Aorta (tissue), 5 donors: ENCODE results near the gene ZNF431. TPM values are rescaled to one million over a fixed set of nuclear protein-coding genes. Genes with fewer than 3 reads are reported as not detected.
"Not testable (repeated sequence)": the region's sequence is repeated elsewhere in the genome, so short reads cannot be mapped to it uniquely, and the experiment has no call there.

Experiments used
- ATAC-seq: fragments of 200-7000 bp; cut with Tn5 transposase; one replicate; pipeline ENCODE4 v1.9.1; 2022; ENCODE audit warnings: moderate library complexity; ENCODE audit not compliant: low FRiP score
- DNase-seq, 2 donors: peaks; one replicate each; pipeline ENCODE4 v3.0.0-alpha.2; 2020
- H3K27ac ChIP-seq, 2 donors: one replicate each; pipeline ENCODE4 v1.5.1; 2013; ENCODE audit warnings: low read length in 2 of 2, mild to moderate bottlenecking in 2 of 2, moderate library complexity in 2 of 2, control low read depth in 1 of 2, inconsistent platforms in 1 of 2, low read depth in 1 of 2
- H3K27me3 ChIP-seq, 2 donors: one replicate each; pipeline ENCODE4 v1.6.1; 2013; ENCODE audit warnings: control low read depth in 1 of 2, low read length in 1 of 2, mild to moderate bottlenecking in 1 of 2, moderate library complexity in 1 of 2; ENCODE audit not compliant: insufficient read depth in 2 of 2, control insufficient read depth in 1 of 2
- H3K36me3 ChIP-seq, 2 donors: one replicate each; pipeline ENCODE4 v1.6.1; 2013; ENCODE audit warnings: control low read depth in 1 of 2, low read length in 1 of 2, mild to moderate bottlenecking in 1 of 2; ENCODE audit not compliant: insufficient read depth in 2 of 2, control insufficient read depth in 1 of 2
- H3K4me1 ChIP-seq, 2 donors: one replicate each; pipeline ENCODE4 v1.6.1; 2013; ENCODE audit warnings: low read length in 2 of 2, control low read depth in 1 of 2, mild to moderate bottlenecking in 1 of 2, moderate library complexity in 1 of 2; ENCODE audit not compliant: insufficient read depth in 2 of 2, control insufficient read depth in 1 of 2
- H3K4me3 ChIP-seq, 2 donors: one replicate each; pipeline ENCODE4 v1.5.1; 2013; ENCODE audit warnings: low read length in 2 of 2, control low read depth in 1 of 2, mild to moderate bottlenecking in 1 of 2
- H3K9me3 ChIP-seq: one replicate; pipeline ENCODE4 v1.6.1; 2013; ENCODE audit warnings: mild to moderate bottlenecking, low read length; ENCODE audit not compliant: control insufficient read depth
- WGBS, 2 donors: extraction: QIAGEN DNeasy Blood & Tissue Kit; methylation state at CpG; one replicate each; pipeline ENCODE4 v1.1.7; 2013; 5-methylcytosine and 5-hydroxymethylcytosine counted together
- intact Hi-C, 2 donors: fragments of 100-400 bp; cut with DNase I; formaldehyde crosslinking; loops; one replicate each; pipeline versions ENCODE4 v1.14.2 to v1.15.0; 2022
- polyA plus RNA-seq, 2 donors: library from polyadenylated mRNA; stranded (reverse); fragments of 200-250 nt; gene quantifications; one replicate each; pipeline ENCODE4 v1.2.3, GENCODE V29; 2013
- total RNA-seq, 2 donors: library from RNA; stranded (reverse); fragmentation: NEBNext Ultra II Directional; extraction: Animal tissue kit (Norgen Biotek cat#: 25700); gene quantifications; one replicate each; pipeline ENCODE4 v1.2.1, GENCODE V29; 2021
- donor health status: healthy with polysubstance abuse.
- donor health status: Bipolar disorder and iron deficiency.
- donor health status: DM: no; HTN: no; CAD: no.
- donor health status: DM: no; HTN: no; CAD: no.
- donor health status: DM: yes; HTN: yes; CAD: no.

Gene ZNF431
- total and polyA plus RNA-seq, 4 donors, result 3.1 to 20.2 (median 8.3) TPM

- no peak overlapping the region for H3K27ac ChIP-seq
- H3K36me3 ChIP-seq, result no peaks in the 10 kb centered on the region
- WGBS, 2 donors, result 85 to 90% methylated on average over 2 of the region's 2 CpGs
- no peaks in the 10 kb centered on the region for H3K4me1 ChIP-seq
- no peaks in the 10 kb centered on the region for H3K27me3 ChIP-seq
- H3K9me3 ChIP-seq, result no peaks in the 10 kb centered on the region
- no peak for ATAC-seq
- no peak for DNase-seq
- intact Hi-C loops, result no loop called here
- H3K4me3 ChIP-seq, result no peak overlapping the region
Observed at GRCh38 chr19:21233691-21234090, 91.9 kb downstream of the ZNF431 start.

GRCh38 chr19:21236751-21237150 is 94.9 kb downstream of the ZNF431 start:
- intact Hi-C loops, ATAC-seq: not testable (repeated sequence)

DNA sequence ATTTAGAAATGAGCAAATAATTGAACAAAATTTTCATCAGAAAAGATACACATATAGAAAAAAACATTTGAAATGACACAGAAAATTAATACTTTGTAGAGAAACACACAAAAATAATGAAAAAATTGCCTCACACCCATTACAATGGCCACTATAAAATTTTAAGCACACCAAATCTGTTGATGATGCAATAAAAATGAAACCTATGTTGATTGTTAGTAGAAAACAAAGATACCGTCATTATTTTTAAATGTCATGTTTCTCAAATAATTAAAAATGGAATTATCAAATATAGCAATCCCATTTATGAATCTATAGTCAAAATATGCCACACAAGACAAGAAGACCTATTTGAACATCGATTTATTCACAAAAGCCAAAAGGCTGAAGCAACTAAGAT is 96.8 kb downstream of the ZNF431 start:
- no peak overlapping the region for H3K27ac ChIP-seq
- WGBS, 2 donors, result 77 to 83% methylated on average over 2 of the region's 2 CpGs
- H3K9me3 ChIP-seq, result no peaks in the 10 kb centered on the region
- DNase-seq, result no peak
- no peak for ATAC-seq
- no peaks in the 10 kb centered on the region for H3K36me3 ChIP-seq
- no peaks in the 10 kb centered on the region for H3K4me1 ChIP-seq
- intact Hi-C loops, result no loop called here
- H3K27me3 ChIP-seq, result no peaks in the 10 kb centered on the region
- no peak overlapping the region for H3K4me3 ChIP-seq

More at GRCh38 chr19:21236751-21237150, 94.9 kb downstream of the ZNF431 start:
- H3K36me3 ChIP-seq, DNase-seq, H3K9me3 ChIP-seq, H3K27me3 ChIP-seq, H3K4me1 ChIP-seq, H3K27ac ChIP-seq, H3K4me3 ChIP-seq: not testable (repeated sequence)
- 90 to 92% methylated on average over 4 of the region's 4 CpGs for WGBS, 2 donors

Other genes with a start within 250 kb of the ZNF431 start
- 1 to 10 TPM; 4.6 to 6.7 TPM for gene ZNF85, start 218.8 kb upstream of the ZNF431 start, total RNA-seq
- 1 to 10 TPM in 1 of 2 donors, under 1 TPM in 1; 0.88 to 2.7 TPM for gene ZNF85, start 218.8 kb upstream of the ZNF431 start, polyA plus RNA-seq
- 10 to 100 TPM; 13.5 to 17.4 TPM for gene ZNF430, start 121.4 kb upstream of the ZNF431 start, total RNA-seq
- gene ZNF430, start 121.4 kb upstream of the ZNF431 start, polyA plus RNA-seq, result 1 to 10 TPM; 1.0 to 2.8 TPM
- 1 to 10 TPM; 3.1 to 8.8 TPM for gene ZNF714, start 59.8 kb upstream of the ZNF431 start, total RNA-seq
- 1 to 10 TPM in 1 of 2 donors, under 1 TPM in 1; 0.75 to 1.2 TPM for gene ZNF714, start 59.8 kb upstream of the ZNF431 start, polyA plus RNA-seq
- 10 to 100 TPM; 16.0 to 20.8 TPM for gene ZNF708, start 187.4 kb downstream of the ZNF431 start, total RNA-seq
- gene ZNF708, start 187.4 kb downstream of the ZNF431 start, polyA plus RNA-seq, result 1 to 10 TPM; 2.4 to 6.0 TPM
- gene ZNF738, start 217.0 kb downstream of the ZNF431 start, total RNA-seq, result 1 to 10 TPM; 5.2 to 8.6 TPM
- 1 to 10 TPM; 2.4 to 5.3 TPM for gene ZNF738, start 217.0 kb downstream of the ZNF431 start, polyA plus RNA-seq